Caco-2 (cell line): ENCODE results near the gene IRF2BP2. TPM values are rescaled to one million over a fixed set of nuclear protein-coding genes. Genes with fewer than 3 reads are reported as not detected.

Experiments used
- BruUV-seq: library from RNA; stranded (reverse); fragments of 400-500 nt; replicated peaks from 2 replicates; lab custom pipeline; 2021; lab: Mats Ljungman, UMichigan
- CTCF ChIA-PET: fragments of 300-600 bp; sonication (Branson Sonifier 250); formaldehyde crosslinking; loops from one replicate; lab custom pipeline; 2022; ENCODE audit warnings: antibody characterized with exemption; lab: Charles Lee
- POLR2A ChIA-PET: fragments of 300-600 bp; sonication (Branson Sonifier 250); formaldehyde crosslinking; loops from one replicate; lab custom pipeline; 2022; ENCODE audit warnings: antibody characterized with exemption; lab: Charles Lee
- DNase-seq, 2 experiments: peaks; one replicate each; pipeline versions ENCODE4 v3.0.0 to v3.0.0-alpha.2; 2020 to 2022
- H3K27me3 ChIP-seq: replicated peaks from 2 replicates; pipeline ENCODE4 v1.6.0; 2011; ENCODE audit warnings: low read length; ENCODE audit not compliant: control insufficient read depth, insufficient read depth
- H3K36me3 ChIP-seq: 2 replicates; pipeline ENCODE4 v1.5.1; 2011; ENCODE audit warnings: low read length; ENCODE audit not compliant: control insufficient read depth, insufficient read depth
- H3K4me1 ChIP-seq: fragments of 250-450 bp; sonication (Bioruptor Pico); 2 replicates; pipeline ENCODE4 v1.5.1; 2020; ENCODE audit warnings: mild to moderate bottlenecking
- H3K4me3 ChIP-seq: 2 replicates; pipeline ENCODE4 v1.5.1; 2011; ENCODE audit warnings: low read depth, mild to moderate bottlenecking, control low read depth, low read length
- H3K9me3 ChIP-seq: fragments of 250-450 bp; sonication (Bioruptor Pico); 2 replicates; pipeline ENCODE4 v1.5.1; 2020; ENCODE audit warnings: mild to moderate bottlenecking, moderate library complexity
- H3K27ac Mint-ChIP-seq: one replicate; pipeline ENCODE4 v1.8.0; 2022; ENCODE audit warnings: mixed read lengths; ENCODE audit not compliant: unreplicated experiment
- H3K27me3 Mint-ChIP-seq: one replicate; pipeline ENCODE4 v1.8.0; 2022; ENCODE audit warnings: mixed read lengths; ENCODE audit not compliant: insufficient read depth, unreplicated experiment
- H3K36me3 Mint-ChIP-seq: one replicate; pipeline ENCODE4 v1.8.0; 2022; ENCODE audit warnings: mild to moderate bottlenecking, mixed read lengths; ENCODE audit not compliant: insufficient read depth, unreplicated experiment
- H3K4me1 Mint-ChIP-seq: one replicate; pipeline ENCODE4 v1.8.0; 2022; ENCODE audit warnings: low read depth, mixed read lengths; ENCODE audit not compliant: unreplicated experiment
- H3K4me3 Mint-ChIP-seq: one replicate; pipeline ENCODE4 v1.8.0; 2022; ENCODE audit warnings: mild to moderate bottlenecking, moderate library complexity, mixed read lengths; ENCODE audit not compliant: unreplicated experiment
- H3K9me3 Mint-ChIP-seq: one replicate; pipeline ENCODE4 v1.8.0; 2022; ENCODE audit warnings: mixed read lengths; ENCODE audit not compliant: unreplicated experiment
- CTCF ChIP-seq, 2 experiments: fragments of 200-600 bp in 1 of 2; IDR thresholded peaks; 1 replicate in 1 of 2; 2 replicates in 1 of 2; pipeline versions ENCODE4 v1.5.1 to v1.8.0; 2011 to 2022; ENCODE audit warnings: antibody characterized with exemption in 1 of 2, control low read depth in 1 of 2, inconsistent platforms in 1 of 2, low read depth in 1 of 2, low read length in 1 of 2, mild to moderate bottlenecking in 1 of 2, moderate library complexity in 1 of 2; ENCODE audit not compliant: insufficient read depth in 1 of 2, severe bottlenecking in 1 of 2, unreplicated experiment in 1 of 2
- intact Hi-C: fragments of 100-400 bp; cut with micrococcal nuclease; formaldehyde crosslinking; loops from one replicate; pipeline ENCODE4 v1.10.0; 2022; ENCODE audit not compliant: unreplicated experiment
- total RNA-seq: library from RNA; stranded (reverse); gene quantifications from 2 replicates; pipeline ENCODE4 v1.2.3, GENCODE V29; 2022

IRF2BP2 gene
- total RNA-seq, 1 experiment from 2014 or later: 135 TPM

- H3K4me3 ChIP-seq: no peak overlapping the region
- peaks cover 33% of the 10 kb centered on the region for H3K9me3 Mint-ChIP-seq
- BruUV-seq: no TSS peak
- no peaks in the 10 kb centered on the region for H3K36me3 ChIP-seq
- intact Hi-C loops: no loop called here
- H3K4me1 ChIP-seq: peaks cover 11% of the 10 kb centered on the region; the same call in 1 of the 2 replicates
- H3K4me3 Mint-ChIP-seq: no peak overlapping the region
- no peak for TF ChIP-seq CTCF (IDR thresholded peaks at IDR 0.05; ENCODE audit: insufficient read depth in 1 of 2, low read depth in 1 of 2, low read length in 1 of 2, severe bottlenecking in 1 of 2, unreplicated experiment in 1 of 2)
- no peaks in the 10 kb centered on the region for H3K27me3 ChIP-seq
- DNase-seq: no peak
- no peaks in the 10 kb centered on the region for H3K27me3 Mint-ChIP-seq
- CTCF ChIA-PET: no interaction called here
- POLR2A ChIA-PET: interaction anchor here (0.7 kb wide), 1 partner anchor 75 kb away, joined by 4 read pairs; no protein-coding TSS in a partner anchor
- no peak overlapping the region for H3K27ac Mint-ChIP-seq
- H3K36me3 Mint-ChIP-seq: peaks cover 5% of the 10 kb centered on the region
- peaks cover 7% of the 10 kb centered on the region; the same call in 1 of the 2 replicates for H3K9me3 ChIP-seq
- no peaks in the 10 kb centered on the region for H3K4me1 Mint-ChIP-seq
Measured at GRCh38 chr1:234593771-234594504, 16.0 kb downstream of the IRF2BP2 start.

GRCh38 chr1:234593109-234593508 is 16.9 kb downstream of the IRF2BP2 start:
- intact Hi-C loops: no loop called here
- Mint-ChIP-seq H3K27me3 (no peaks in the 10 kb centered on the region), H3K9me3 (peaks cover 33% of the 10 kb centered on the region), H3K4me1 (no peaks in the 10 kb centered on the region), H3K4me3 (no peak overlapping the region), H3K27ac (no peak overlapping the region), H3K36me3 (peaks cover 5% of the 10 kb centered on the region)
- TF ChIP-seq CTCF (IDR thresholded peaks at IDR 0.05; ENCODE audit: insufficient read depth in 1 of 2, low read depth in 1 of 2, low read length in 1 of 2, severe bottlenecking in 1 of 2, unreplicated experiment in 1 of 2): no peak
- no TSS peak for BruUV-seq
- no peaks in the 10 kb centered on the region for H3K36me3 ChIP-seq
- DNase-seq: no peak
- POLR2A ChIA-PET: no interaction called here
- no peak overlapping the region for H3K4me3 ChIP-seq
- 0 out of 2 replicates have a peak, but pooled peaks cover 5% of the 10 kb centered on the region for H3K4me1 ChIP-seq
- peaks cover 7% of the 10 kb centered on the region; the same call in 1 of the 2 replicates for H3K9me3 ChIP-seq
- CTCF ChIA-PET: no interaction called here
- H3K27me3 ChIP-seq: no peaks in the 10 kb centered on the region

- ChIA-PET POLR2A (no interaction called here), CTCF (no interaction called here)
- intact Hi-C loops: no loop called here
- no peak for DNase-seq
- Histone ChIP-seq H3K4me1 (no peaks in the 10 kb centered on the region), H3K9me3 (peaks cover 7% of the 10 kb centered on the region; the same call in 1 of the 2 replicates), H3K4me3 (no peak overlapping the region), H3K36me3 (no peaks in the 10 kb centered on the region), H3K27me3 (no peaks in the 10 kb centered on the region)
- no peaks in the 10 kb centered on the region for H3K27me3 Mint-ChIP-seq
- peaks cover 5% of the 10 kb centered on the region for H3K36me3 Mint-ChIP-seq
- BruUV-seq: no TSS peak
- no peak overlapping the region for H3K4me3 Mint-ChIP-seq
- H3K9me3 Mint-ChIP-seq: peaks cover 32% of the 10 kb centered on the region
- no peaks in the 10 kb centered on the region for H3K4me1 Mint-ChIP-seq
- no peak overlapping the region for H3K27ac Mint-ChIP-seq
- TF ChIP-seq CTCF (IDR thresholded peaks at IDR 0.05; ENCODE audit: insufficient read depth in 1 of 2, low read depth in 1 of 2, low read length in 1 of 2, severe bottlenecking in 1 of 2, unreplicated experiment in 1 of 2): no peak
Measured at GRCh38 chr1:234592240-234592639, 17.7 kb downstream of the IRF2BP2 start.
